SK-MEL-5 (cell line): ENCODE data around the gene PTGFR. TPM values are rescaled to one million over a fixed set of nuclear protein-coding genes. Genes with fewer than 3 reads are reported as not detected.

Experiments used
- DNase-seq: peaks from one replicate; pipeline ENCODE4 v3.0.0-alpha.2; 2016; ENCODE audit warnings: low read depth, low spot score
- in situ Hi-C: cut with HindIII; loops from 2 replicates; pipeline ENCODE4 v1.10.0; 2016; ENCODE audit warnings: low sequenced_read_pairs, high pct_unique_total_duplicates, low pct_unique_long_range_greater_than_20kb
- total RNA-seq: library from RNA; depleted of rRNA; stranded (reverse); fragments of >200 nt; shearing (Covaris generic); gene quantifications from 2 replicates; pipeline ENCODE4 v1.2.3, GENCODE V29; 2014

Gene PTGFR
- total RNA-seq, 1 experiment from 2014 or later: not detected

DNA sequence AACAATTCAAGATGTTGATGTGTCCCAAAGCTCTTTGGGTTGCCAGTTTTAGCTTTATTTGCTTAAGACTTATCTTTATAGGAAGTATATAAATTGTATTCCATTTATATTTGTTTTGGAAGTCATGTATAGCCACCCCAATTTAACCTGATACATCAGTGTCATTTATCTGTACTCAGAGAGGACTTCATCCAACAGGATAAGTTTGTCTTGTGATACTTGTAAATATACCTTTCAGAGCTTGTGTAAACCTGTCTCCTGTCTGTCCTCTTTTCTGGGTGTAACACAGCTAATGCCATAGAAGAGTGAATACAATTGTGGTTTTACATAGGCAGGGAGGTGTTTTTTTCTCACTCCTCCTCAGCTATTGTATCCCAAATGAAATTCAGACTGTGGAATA, 10.4 kb downstream of the PTGFR start:
- DNase-seq: no peak
- in situ Hi-C loops: no loop called here

DNA sequence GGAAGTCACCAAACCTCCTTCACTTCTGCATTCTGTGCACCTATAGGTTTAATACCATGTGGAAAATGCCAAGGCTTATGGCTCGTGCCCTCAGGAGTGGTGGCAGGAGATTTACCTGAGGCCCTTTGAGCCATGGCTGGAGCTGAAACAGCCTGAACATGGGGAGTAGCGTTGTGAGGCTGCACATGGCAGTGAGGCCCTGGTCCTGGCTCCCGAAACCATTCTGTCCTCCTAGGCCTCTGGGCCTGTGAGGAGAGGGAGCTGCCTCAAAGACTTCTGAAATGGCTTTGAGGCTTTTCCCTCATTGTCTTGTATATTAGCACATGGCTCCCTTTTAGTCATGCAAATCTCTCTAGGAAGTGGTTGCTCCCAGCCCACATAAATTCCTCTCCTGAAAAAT, 20.6 kb downstream of the PTGFR start:
- no peak for DNase-seq
- in situ Hi-C loops: no loop called here

DNA sequence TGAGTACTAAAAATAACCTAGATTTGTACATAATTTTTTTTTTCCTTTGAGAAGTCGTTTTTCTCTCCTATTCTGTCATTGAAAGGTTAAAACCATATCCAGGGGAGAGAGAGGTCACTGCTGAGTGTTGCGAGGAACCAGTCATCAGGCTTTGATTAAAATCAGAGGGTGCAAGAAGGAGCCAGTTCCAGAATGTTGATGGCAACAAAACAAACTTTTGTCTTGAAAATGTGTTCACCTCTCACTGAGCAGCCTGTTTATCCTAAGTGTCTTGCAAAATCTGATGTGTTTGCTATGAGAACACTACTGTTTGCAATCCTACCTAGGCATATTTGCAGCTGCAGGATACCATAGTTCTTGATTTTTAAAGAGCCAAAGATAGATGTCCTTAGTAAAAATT, 25.9 kb downstream of the PTGFR start:
- in situ Hi-C loops: no loop called here
- DNase-seq: no peak

DNA sequence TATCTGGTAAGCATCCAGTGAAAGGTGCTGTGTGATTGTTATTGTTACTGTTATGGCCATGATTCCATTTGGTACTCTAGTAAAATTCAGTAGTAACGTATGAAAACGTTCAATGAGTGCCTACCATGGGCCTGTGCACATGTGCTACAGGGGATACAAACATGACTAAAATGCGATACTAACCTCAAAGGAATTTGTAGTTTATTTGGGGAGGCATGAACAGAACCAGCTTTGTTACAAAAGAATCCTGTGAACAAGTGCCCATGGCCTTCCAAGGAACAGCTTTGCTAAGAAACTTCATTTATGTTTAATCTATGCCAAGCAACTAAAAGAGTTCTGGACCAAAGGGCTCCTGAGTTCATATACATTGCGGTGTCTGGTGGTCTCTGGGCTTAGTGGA, 28.7 kb downstream of the PTGFR start:
- in situ Hi-C loops: no loop called here
- DNase-seq: no peak

DNA sequence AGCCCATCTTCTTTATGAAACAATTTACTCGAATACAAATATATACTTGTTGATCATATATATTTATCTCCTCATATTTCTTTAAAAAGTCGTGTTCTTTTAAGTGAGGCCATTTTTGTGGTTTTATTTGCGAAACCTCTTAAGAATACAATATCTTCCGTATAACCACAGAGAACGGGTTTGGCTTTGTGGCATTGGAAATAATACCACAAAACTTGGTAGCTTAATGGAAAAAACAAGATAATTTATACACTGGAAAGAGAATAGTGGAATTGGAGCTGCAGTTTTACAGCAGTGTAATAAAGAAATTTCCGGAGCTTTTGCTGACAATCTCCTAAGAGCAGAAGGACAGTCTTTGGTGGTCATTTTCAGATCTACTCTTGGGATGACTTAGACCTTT, 29.4 kb downstream of the PTGFR start:
- in situ Hi-C loops: no loop called here
- DNase-seq: no peak

DNA sequence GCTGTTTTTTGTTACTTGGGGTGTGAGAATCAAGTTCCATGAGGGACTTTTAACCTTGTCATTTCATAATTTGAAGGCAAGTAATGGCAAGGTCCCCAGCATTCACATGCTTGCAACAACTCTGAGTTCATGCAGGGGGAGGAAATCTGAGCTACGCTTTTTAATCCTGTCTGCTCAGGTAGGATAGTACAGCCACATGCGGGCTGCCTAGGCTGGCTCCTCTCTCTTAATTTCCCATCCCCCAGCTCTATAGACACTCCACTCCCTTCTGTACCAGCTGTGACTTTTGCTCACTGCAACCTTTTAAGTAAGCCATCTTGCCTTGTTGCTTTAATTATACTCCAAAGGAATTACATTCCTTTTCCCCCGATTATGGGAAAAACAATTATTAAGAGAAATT, 30.1 kb downstream of the PTGFR start:
- in situ Hi-C loops: no loop called here

DNA sequence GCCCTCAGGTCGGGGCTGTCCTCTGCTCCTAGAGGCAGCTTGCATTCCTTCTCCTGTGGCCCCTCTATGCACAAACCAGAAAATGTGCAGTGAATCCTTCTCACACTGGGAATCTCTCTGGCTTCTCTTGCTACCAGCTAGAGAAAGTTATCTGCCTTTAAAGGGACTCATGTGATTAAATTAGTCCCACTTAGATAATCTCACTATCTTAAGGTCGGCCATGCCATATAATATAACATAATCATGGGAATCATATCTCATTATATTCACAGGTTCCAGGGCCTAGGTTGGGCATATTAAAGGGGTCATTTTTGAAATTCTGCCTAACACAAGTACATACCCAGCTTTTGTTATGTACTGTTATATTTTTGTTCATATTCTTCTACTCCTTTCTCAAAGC, 31.4 kb downstream of the PTGFR start:
- no peak for DNase-seq
- in situ Hi-C loops: no loop called here

More for the DNA sequence above, 30.1 kb downstream of the PTGFR start:
- DNase-seq: no peak

DNA sequence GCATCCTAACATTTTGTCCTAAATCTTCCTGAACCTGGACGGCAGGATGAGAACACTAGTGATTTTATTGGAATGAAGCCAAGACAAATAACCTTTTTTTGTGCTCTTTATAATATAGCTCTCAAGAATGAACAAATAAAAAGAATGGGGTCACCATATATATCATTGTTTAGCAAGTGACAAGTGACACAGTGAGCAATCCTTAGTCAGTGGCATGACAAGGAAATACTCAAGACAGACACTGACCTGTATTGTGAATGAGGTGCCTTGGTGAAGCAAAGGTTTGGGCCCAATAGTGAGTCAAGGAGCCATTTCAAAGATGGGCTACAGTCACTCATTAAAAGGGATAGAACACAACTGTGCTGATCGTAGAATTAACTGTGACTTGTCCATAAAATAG, 35.7 kb downstream of the PTGFR start:
- DNase-seq: no peak

DNA sequence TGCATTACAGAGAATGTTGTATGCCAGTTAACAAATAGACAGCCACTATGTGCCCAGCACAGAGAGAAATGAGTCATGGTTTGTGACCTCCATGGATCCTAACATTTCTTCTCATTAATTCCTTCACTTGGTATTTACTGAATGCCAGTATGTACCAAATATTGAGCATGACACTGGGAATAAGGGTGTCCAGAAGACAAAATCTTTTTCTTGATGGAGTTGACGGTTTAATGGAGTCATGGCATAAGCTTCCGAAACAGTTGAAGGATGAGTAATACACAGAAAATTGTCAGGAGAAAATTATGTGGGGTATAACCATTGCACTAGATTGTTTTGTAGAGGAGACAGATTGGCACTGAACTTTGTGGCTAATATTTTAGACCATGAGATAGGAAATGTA, 36.9 kb downstream of the PTGFR start:
- DNase-seq: no peak
- in situ Hi-C loops: no loop called here

More for the DNA sequence above, 35.7 kb downstream of the PTGFR start:
- in situ Hi-C loops: no loop called here

DNA sequence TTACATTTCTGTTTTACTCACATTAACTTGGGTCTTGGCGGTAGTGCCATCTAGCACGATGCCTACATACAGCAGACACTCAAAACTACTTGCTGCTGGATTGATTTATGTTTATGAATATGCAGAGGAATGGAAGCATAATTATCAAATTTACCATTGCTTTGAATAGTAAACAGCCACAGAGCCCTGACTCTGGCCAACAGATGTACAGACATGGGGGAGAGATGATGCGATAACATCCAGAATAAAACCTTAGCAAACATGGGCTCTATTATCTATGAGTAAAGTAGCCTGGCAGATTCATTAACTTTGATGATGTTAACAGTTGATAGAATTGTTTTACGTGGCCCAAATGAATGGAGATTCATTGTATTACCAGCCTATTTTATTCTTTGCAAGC, 42.8 kb downstream of the PTGFR start:
- DNase-seq: peak; percentile 28
- in situ Hi-C loops: no loop called here

DNA sequence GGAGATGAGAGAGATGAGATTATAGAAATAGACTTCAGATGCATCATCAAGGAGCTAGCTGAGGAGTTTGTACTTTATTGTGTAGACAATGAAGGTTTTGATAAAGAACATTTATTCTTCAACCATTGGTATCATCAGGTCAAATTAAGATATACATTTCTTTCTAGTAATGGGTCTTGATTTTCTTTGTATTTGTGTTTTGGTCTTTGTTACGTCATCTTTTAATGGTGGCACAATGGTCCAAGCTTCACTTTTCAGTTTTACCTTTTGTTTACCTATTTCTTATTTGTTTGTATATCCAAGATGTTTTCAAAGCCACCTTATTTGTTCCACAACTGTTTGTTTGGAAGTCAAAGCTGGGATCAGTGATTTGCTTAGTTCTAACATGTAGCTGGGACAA, 44.5 kb downstream of the PTGFR start:
- DNase-seq: no peak
- in situ Hi-C loops: no loop called here

DNA sequence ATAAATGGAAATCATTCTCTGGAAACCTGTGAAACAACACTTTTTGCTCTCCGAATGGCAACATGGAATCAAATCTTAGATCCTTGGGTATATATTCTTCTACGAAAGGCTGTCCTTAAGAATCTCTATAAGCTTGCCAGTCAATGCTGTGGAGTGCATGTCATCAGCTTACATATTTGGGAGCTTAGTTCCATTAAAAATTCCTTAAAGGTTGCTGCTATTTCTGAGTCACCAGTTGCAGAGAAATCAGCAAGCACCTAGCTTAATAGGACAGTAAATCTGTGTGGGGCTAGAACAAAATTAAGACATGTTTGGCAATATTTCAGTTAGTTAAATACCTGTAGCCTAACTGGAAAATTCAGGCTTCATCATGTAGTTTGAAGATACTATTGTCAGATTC, 45.7 kb downstream of the PTGFR start:
- in situ Hi-C loops: no loop called here
- no peak for DNase-seq

DNA sequence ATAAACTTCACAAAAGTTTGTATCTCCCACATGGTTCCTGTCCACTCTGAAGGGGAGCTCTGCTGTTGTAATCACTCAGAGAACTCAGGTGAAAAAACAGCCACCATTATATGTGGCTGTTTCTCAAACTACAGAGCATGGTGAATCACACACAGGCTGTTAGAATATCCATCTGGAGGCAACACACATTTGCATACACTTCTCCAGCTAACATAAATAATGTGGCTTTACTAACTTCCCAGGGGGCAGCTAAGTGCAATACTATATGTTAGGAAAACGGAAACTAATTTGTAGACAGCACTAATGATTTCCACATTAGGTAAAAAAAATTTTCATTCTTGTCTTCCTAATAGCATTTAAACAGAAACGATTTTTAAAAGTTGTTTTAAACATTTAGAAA, 49.3 kb downstream of the PTGFR start:
- in situ Hi-C loops: no loop called here
- DNase-seq: no peak

DNA sequence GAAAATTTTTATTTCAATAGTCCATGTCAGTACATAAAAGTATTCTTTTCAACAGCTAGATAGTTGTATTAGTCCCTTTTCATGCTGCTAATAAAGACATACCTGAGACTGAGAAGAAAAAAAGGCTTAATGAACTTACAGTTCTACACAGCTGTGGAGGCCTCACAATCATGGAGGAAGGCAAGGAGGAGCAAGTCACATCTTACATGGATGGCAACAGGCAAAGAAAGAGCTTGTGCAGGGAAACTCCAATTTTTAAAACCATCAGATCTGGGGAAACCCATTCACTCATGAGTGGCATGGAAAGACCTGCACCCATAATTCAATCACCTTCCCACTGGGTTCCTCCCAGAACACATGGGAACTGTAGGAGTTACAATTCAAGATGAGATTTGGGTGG, 50.7 kb downstream of the PTGFR start:
- in situ Hi-C loops: no loop called here
- no peak for DNase-seq

DNA sequence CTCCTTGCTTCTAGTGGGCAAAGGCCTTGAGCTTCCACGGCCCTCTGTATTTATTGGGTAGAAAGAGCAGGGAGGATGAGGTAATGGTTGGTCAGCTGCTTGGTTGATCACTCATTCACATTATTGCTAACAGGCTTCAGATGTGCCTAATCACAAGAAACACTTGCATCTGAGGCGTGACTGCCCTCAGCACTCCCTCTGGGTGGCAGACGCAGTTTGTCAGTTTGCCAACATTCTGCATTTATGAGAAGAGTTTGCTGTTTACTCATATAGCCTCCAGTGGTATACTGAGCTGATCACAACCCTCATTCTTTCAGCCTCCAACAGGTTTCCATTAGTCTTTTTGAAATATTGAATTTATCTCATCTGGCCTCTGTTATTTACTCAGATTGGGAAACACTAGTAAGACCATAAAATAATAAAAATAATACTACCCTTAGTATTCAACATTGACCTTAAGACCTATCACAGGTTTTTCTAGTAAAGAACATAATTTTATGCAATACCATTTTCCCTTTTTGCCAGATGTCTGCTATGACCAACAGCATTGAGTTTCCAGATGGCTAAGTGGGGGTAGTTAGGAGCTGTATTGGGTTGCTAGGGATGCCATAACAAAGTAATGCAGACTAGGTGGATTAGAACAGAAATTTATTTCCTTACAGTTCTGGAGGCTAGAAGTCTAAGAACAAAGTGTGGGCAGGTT, 53.3 kb downstream of the PTGFR start:
- in situ Hi-C loops: no loop called here
- peak; percentile 4 for DNase-seq

DNA sequence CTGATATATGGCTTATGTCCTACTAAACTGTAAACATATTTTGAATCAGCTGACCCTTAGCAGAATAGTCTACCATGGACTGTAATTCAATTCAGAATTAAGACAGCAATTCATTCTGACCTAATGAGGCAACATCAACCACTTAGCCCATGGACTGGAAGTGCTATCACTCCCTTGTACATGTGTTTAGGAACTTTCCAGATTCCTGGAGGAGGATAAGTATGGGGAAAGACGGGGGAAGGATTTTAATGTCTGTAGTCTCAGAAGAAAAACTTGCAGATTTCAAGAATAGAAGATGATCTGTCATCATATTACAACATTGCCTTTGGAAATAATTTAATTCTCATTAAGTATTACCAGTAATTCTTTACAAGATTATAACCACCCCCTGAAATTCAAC, 56.3 kb downstream of the PTGFR start:
- in situ Hi-C loops: no loop called here

DNA sequence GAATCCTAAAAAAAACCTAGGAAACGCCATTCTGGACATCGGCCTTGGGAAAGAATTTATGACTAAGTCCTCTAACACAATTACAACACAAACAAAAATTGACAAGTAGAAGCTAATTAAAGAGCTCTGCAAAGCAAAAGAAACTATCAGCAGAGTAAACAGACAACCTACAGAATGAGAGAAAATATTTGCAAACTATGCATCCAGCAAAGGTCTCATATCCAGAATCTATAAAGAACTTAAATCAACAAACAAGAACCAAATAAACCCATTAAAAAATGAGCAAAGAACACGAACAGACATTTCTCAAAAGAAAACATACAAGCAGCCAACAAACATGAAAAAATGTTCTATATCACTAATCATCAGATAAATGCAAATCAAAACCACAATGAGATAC, 58.6 kb downstream of the PTGFR start:
- no peak for DNase-seq
- in situ Hi-C loops: no loop called here

More for the DNA sequence above, 56.3 kb downstream of the PTGFR start:
- DNase-seq: no peak

DNA sequence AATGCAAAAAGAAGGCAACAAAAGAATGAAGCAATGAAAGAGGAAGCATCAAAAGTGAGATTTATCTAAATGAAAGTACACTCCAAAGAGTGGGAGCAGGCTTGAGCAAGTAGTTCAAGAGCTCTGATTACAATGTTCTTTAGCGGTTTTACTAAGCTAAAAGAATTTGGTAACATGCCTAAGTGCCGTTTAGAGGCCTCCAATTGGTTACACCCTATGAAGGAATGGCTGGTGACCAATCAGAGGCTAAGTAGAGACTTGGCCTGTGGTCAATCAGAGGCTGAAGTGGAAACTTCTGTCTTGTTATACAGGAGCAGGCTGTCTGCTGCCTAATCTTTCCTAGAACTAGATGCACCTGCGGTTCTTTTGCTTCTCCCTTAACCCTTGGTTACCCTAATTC, 59.1 kb downstream of the PTGFR start:
- in situ Hi-C loops: no loop called here
- no peak for DNase-seq

DNA sequence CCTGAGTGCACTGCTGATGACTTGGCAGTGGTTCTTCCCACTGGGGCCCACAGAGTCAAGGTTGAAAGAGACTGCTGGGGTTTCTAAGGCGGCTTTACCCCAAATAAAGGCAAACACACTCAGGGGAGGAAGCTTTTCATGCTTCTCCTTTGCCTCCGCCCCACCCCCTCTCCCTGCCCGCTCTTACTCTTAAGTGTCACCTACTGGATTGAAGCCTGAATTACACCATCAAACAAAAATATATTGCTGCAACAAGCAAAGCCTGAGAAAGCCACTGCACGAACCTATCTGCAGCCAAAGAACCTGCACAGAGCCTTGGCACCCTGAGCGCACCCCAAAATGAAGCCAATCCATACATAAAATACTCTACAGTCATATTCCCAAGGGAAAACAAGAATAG, 63.1 kb downstream of the PTGFR start:
- DNase-seq: peak; percentile 41

DNA sequence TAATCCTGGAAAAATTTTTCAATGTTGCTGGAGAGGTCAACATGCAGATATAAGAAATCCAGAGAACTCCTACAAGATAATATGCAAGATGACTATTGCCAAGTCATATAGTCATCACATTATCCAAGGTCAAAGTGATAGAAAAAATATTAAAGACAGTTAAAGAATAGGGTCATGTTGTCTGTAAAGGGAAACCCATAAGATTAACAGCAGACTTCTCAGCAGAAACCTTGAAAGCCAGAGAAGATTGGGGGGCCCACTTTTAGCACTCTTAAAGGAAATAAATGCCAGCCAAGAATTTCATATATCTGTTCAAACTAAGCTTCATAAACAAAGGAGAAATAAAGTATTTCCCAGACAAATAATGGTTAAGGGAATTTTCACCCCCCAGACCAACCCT, 64.1 kb downstream of the PTGFR start:
- no peak for DNase-seq
- in situ Hi-C loops: no loop called here

More for the DNA sequence above, 63.1 kb downstream of the PTGFR start:
- in situ Hi-C loops: no loop called here
